ENCODE results near the gene LDB1.

The LDB1 gene

DNA sequence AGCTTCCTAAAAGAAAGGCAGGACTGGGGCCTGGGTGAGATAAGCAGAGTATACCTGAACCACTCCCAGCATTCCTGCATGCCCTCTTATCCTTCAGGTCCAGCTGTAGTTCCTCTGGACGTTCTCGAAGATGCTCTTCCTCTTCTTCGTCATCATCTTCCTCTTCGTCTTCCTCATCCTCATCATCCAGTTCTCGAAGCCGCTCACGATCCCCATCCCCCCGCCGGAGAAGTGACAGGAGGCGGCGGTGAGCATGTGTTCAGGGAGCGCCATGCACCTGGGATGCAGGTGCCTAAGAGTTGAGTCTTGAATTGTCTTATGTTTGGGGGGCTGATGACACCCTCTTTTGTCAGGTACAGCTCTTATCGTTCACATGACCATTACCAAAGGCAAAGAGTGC is 28.1 kb upstream of the LDB1 start:
- no peak for TF ChIP-seq TEAD4 (IDR thresholded peaks at IDR 0.05)
- TF ChIP-seq YY1 (IDR thresholded peaks at IDR 0.05; ENCODE audit: low read depth) = no peak
- no peak for TF ChIP-seq TCF12 (IDR thresholded peaks at IDR 0.05; ENCODE audit: low read depth)
- no peak for TF ChIP-seq FOXM1 (IDR thresholded peaks at IDR 0.05; ENCODE audit: borderline replicate concordance, low read depth)
- no peak for TF ChIP-seq EP300 (IDR thresholded peaks at IDR 0.05; ENCODE audit: borderline replicate concordance)
- no peak for TF ChIP-seq CREB1 (IDR thresholded peaks at IDR 0.05; ENCODE audit: low read depth)
- TF ChIP-seq, protein P1, sequence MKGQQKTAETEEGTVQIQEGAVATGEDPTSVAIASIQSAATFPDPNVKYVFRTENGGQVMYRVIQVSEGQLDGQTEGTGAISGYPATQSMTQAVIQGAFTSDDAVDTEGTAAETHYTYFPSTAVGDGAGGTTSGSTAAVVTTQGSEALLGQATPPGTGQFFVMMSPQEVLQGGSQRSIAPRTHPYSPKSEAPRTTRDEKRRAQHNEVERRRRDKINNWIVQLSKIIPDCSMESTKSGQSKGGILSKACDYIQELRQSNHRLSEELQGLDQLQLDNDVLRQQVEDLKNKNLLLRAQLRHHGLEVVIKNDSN (IDR thresholded peaks at IDR 0.05) = no peak
- TF ChIP-seq EGR1 (IDR thresholded peaks at IDR 0.05) = no peak
- no peak for TF ChIP-seq TAF1 (IDR thresholded peaks at IDR 0.05; ENCODE audit: low read depth)
- no peak for TF ChIP-seq CEBPB (IDR thresholded peaks at IDR 0.05)
- TF ChIP-seq NFIC (IDR thresholded peaks at IDR 0.05) = no peak
- TF ChIP-seq ZBTB7A (IDR thresholded peaks at IDR 0.05; ENCODE audit: low read depth) = no peak
- no peak for TF ChIP-seq RAD21 (IDR thresholded peaks at IDR 0.05; ENCODE audit: low read depth)
- TF ChIP-seq, protein P2, sequence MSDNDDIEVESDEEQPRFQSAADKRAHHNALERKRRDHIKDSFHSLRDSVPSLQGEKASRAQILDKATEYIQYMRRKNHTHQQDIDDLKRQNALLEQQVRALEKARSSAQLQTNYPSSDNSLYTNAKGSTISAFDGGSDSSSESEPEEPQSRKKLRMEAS (IDR thresholded peaks at IDR 0.05) = no peak
- TF ChIP-seq, protein P3, sequence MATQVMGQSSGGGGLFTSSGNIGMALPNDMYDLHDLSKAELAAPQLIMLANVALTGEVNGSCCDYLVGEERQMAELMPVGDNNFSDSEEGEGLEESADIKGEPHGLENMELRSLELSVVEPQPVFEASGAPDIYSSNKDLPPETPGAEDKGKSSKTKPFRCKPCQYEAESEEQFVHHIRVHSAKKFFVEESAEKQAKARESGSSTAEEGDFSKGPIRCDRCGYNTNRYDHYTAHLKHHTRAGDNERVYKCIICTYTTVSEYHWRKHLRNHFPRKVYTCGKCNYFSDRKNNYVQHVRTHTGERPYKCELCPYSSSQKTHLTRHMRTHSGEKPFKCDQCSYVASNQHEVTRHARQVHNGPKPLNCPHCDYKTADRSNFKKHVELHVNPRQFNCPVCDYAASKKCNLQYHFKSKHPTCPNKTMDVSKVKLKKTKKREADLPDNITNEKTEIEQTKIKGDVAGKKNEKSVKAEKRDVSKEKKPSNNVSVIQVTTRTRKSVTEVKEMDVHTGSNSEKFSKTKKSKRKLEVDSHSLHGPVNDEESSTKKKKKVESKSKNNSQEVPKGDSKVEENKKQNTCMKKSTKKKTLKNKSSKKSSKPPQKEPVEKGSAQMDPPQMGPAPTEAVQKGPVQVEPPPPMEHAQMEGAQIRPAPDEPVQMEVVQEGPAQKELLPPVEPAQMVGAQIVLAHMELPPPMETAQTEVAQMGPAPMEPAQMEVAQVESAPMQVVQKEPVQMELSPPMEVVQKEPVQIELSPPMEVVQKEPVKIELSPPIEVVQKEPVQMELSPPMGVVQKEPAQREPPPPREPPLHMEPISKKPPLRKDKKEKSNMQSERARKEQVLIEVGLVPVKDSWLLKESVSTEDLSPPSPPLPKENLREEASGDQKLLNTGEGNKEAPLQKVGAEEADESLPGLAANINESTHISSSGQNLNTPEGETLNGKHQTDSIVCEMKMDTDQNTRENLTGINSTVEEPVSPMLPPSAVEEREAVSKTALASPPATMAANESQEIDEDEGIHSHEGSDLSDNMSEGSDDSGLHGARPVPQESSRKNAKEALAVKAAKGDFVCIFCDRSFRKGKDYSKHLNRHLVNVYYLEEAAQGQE (IDR thresholded peaks at IDR 0.05; ENCODE audit: low read depth) = no peak

DNA sequence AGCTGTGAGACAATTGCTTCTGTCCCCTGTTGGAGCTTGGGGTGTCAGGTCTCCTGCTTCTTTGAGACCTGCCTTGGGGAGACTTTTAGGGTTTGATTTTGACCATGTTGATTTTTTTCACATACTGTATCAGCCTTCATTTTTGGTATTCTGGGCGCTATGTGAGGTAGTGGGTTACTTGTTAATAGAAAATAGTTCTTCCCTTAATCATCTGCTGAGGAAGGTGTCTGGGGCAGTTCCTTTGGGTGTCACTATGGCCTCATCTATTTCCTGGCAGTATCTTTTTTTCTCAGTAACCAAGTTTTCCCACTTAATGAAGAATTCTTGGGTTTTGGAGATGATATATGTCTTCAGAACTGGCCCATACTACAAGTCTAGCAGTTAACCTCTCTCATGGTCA is 27.4 kb upstream of the LDB1 start:
- TF ChIP-seq NFIC (IDR thresholded peaks at IDR 0.05) = no peak
- TF ChIP-seq EP300 (IDR thresholded peaks at IDR 0.05; ENCODE audit: borderline replicate concordance) = no peak
- no peak for TF ChIP-seq TCF12 (IDR thresholded peaks at IDR 0.05; ENCODE audit: low read depth)
- TF ChIP-seq CREB1 (IDR thresholded peaks at IDR 0.05; ENCODE audit: low read depth) = no peak
- no peak for TF ChIP-seq YY1 (IDR thresholded peaks at IDR 0.05; ENCODE audit: low read depth)
- no peak for TF ChIP-seq ZBTB7A (IDR thresholded peaks at IDR 0.05; ENCODE audit: low read depth)
- TF ChIP-seq TEAD4 (IDR thresholded peaks at IDR 0.05) = no peak

DNA sequence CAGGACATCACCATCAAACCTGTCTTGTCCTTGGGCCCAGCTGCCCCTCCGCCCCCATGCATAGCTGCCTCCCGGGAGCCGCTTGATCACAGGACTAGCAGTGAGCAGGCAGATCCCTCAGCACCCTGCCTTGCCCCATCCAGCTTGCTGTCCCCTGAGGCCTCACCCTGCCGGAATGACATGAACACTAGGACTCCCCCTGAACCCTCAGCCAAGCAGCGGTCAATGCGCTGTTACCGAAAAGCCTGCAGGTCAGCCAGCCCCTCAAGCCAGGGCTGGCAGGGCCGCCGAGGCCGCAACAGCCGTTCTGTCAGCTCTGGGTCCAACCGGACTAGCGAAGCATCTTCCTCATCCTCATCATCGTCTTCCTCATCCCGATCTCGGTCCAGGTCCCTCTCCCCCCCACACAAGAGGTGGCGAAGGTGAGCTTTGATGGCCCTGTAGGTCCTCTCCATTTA is 26.8 kb upstream of the LDB1 start:
- no peak for TF ChIP-seq ZBTB7A (IDR thresholded peaks at IDR 0.05; ENCODE audit: low read depth)
- no peak for TF ChIP-seq TAF1 (IDR thresholded peaks at IDR 0.05; ENCODE audit: low read depth)
- TF ChIP-seq, protein P1 (IDR thresholded peaks at IDR 0.05) = no peak
- TF ChIP-seq FOXM1 (IDR thresholded peaks at IDR 0.05; ENCODE audit: borderline replicate concordance, low read depth) = no peak
- no peak for TF ChIP-seq CREB1 (IDR thresholded peaks at IDR 0.05; ENCODE audit: low read depth)
- TF ChIP-seq TEAD4 (IDR thresholded peaks at IDR 0.05) = no peak
- TF ChIP-seq EGR1 (IDR thresholded peaks at IDR 0.05) = no peak
- TF ChIP-seq TCF12 (IDR thresholded peaks at IDR 0.05; ENCODE audit: low read depth) = no peak
- TF ChIP-seq YY1 (IDR thresholded peaks at IDR 0.05; ENCODE audit: low read depth) = no peak
- no peak for TF ChIP-seq RAD21 (IDR thresholded peaks at IDR 0.05; ENCODE audit: low read depth)
- TF ChIP-seq, protein P3 (IDR thresholded peaks at IDR 0.05; ENCODE audit: low read depth) = no peak
- TF ChIP-seq, protein P2 (IDR thresholded peaks at IDR 0.05) = no peak
- TF ChIP-seq NFIC (IDR thresholded peaks at IDR 0.05) = no peak
- no peak for TF ChIP-seq EP300 (IDR thresholded peaks at IDR 0.05; ENCODE audit: borderline replicate concordance)
- TF ChIP-seq CEBPB (IDR thresholded peaks at IDR 0.05) = no peak

DNA sequence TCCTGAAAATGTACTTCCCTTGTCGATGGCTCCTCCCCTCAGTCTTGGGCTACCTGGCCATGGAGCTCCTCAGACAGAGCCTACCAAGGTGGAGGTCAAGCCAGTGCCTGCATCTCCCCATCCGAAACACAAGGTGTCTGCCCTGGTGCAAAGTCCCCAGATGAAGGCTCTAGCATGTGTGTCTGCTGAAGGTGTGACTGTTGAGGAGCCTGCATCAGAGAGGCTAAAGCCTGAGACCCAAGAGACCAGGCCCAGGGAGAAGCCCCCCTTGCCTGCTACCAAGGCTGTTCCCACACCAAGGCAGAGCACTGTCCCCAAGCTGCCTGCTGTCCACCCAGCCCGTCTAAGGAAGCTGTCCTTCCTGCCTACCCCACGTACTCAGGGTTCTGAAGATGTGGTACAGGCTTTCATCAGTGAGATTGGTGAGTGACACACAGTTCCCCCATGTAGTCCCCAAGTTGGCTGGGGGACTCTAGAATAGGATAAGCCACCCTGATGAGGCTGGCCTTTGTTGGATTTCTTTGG is 21.5 kb upstream of the LDB1 start:
- TF ChIP-seq, protein P2 (IDR thresholded peaks at IDR 0.05) = no peak
- no peak for TF ChIP-seq TEAD4 (IDR thresholded peaks at IDR 0.05)
- no peak for TF ChIP-seq ZBTB7A (IDR thresholded peaks at IDR 0.05; ENCODE audit: low read depth)
- TF ChIP-seq CEBPB (IDR thresholded peaks at IDR 0.05) = no peak
- TF ChIP-seq, protein P3 (IDR thresholded peaks at IDR 0.05; ENCODE audit: low read depth) = no peak
- TF ChIP-seq EP300 (IDR thresholded peaks at IDR 0.05; ENCODE audit: borderline replicate concordance) = no peak
- TF ChIP-seq, protein P1 (IDR thresholded peaks at IDR 0.05) = no peak
- no peak for TF ChIP-seq CREB1 (IDR thresholded peaks at IDR 0.05; ENCODE audit: low read depth)
- no peak for TF ChIP-seq RAD21 (IDR thresholded peaks at IDR 0.05; ENCODE audit: low read depth)
- no peak for TF ChIP-seq EGR1 (IDR thresholded peaks at IDR 0.05)
- TF ChIP-seq FOXM1 (IDR thresholded peaks at IDR 0.05; ENCODE audit: borderline replicate concordance, low read depth) = no peak
- no peak for TF ChIP-seq TAF1 (IDR thresholded peaks at IDR 0.05; ENCODE audit: low read depth)
- no peak for TF ChIP-seq YY1 (IDR thresholded peaks at IDR 0.05; ENCODE audit: low read depth)

Data from Ishikawa (cell line).